PC-9 (cell line): ENCODE measurements around the gene DAND5. TPM values are rescaled to one million over a fixed set of nuclear protein-coding genes. Genes with fewer than 3 reads are reported as not detected.

Experiments used
- BruUV-seq: library from RNA; stranded (reverse); fragments of 400-500 nt; replicated peaks from 2 replicates; lab custom pipeline; 2021; lab: Mats Ljungman, UMichigan
- CTCF ChIA-PET: fragments of 300-600 bp; sonication (Branson Sonifier 250); formaldehyde crosslinking; loops from one replicate; lab custom pipeline; 2022; ENCODE audit warnings: antibody characterized with exemption; lab: Charles Lee
- POLR2A ChIA-PET: fragments of 300-600 bp; sonication (Branson Sonifier 250); formaldehyde crosslinking; loops from one replicate; lab custom pipeline; 2022; ENCODE audit warnings: antibody characterized with exemption; ENCODE audit not compliant: unreplicated experiment; lab: Charles Lee
- DNase-seq, 2 experiments: peaks; one replicate each; pipeline versions ENCODE4 v3.0.0 to v3.0.0-alpha.2; 2015 to 2022; ENCODE audit warnings: mixed read lengths in 1 of 2
- H2AFZ ChIP-seq: fragments of 200-600 bp; sonication (generic); 2 replicates; pipeline ENCODE4 v1.8.1; 2017; ENCODE audit warnings: antibody characterized with exemption
- H3F3A ChIP-seq: fragments of 200-600 bp; sonication (generic); 2 replicates; pipeline ENCODE4 v1.8.1; 2017; ENCODE audit warnings: antibody characterized with exemption, mild to moderate bottlenecking, low read depth; ENCODE audit not compliant: insufficient read depth
- H3K27ac ChIP-seq: fragments of 200-600 bp; sonication (generic); 2 replicates; pipeline ENCODE4 v1.6.1; 2016; ENCODE audit warnings: mixed run types
- H3K27me3 ChIP-seq: fragments of 200-600 bp; sonication (generic); 2 replicates; pipeline ENCODE4 v1.6.1; 2016; ENCODE audit warnings: low read depth, mixed run types; ENCODE audit not compliant: insufficient read depth
- H3K36me3 ChIP-seq: fragments of 200-600 bp; sonication (generic); 2 replicates; pipeline ENCODE4 v1.6.1; 2016; ENCODE audit warnings: low read depth, mixed run types
- H3K4me1 ChIP-seq: fragments of 200-600 bp; sonication (generic); replicated peaks from 2 replicates; pipeline ENCODE4 v1.6.1; 2016; ENCODE audit warnings: mixed run types; ENCODE audit not compliant: insufficient read depth
- H3K4me2 ChIP-seq: fragments of 200-600 bp; sonication (generic); 2 replicates; pipeline ENCODE4 v1.6.1; 2017; ENCODE audit warnings: mixed run types
- H3K4me3 ChIP-seq: fragments of 200-600 bp; sonication (generic); 2 replicates; pipeline ENCODE4 v1.6.1; 2016; ENCODE audit warnings: mixed run types
- H3K79me2 ChIP-seq: fragments of 200-600 bp; sonication (generic); 2 replicates; pipeline ENCODE4 v1.6.1; 2017; ENCODE audit warnings: low read depth, mixed run types
- H3K9me2 ChIP-seq: fragments of 200-600 bp; sonication (generic); 2 replicates; pipeline ENCODE4 v1.8.1; 2017; ENCODE audit warnings: mild to moderate bottlenecking; ENCODE audit not compliant: insufficient read depth
- H3K9me3 ChIP-seq: fragments of 200-600 bp; sonication (generic); 2 replicates; pipeline ENCODE4 v1.8.1; 2016; ENCODE audit warnings: low read depth; ENCODE audit not compliant: insufficient read depth
- H4K20me1 ChIP-seq: fragments of 200-600 bp; sonication (generic); 2 replicates; pipeline ENCODE4 v1.8.1; 2017; ENCODE audit not compliant: insufficient read depth
- EZH2 ChIP-seq: fragments of 200-600 bp; sonication (generic); IDR thresholded peaks from 2 replicates; pipeline ENCODE4 v1.8.0; 2017; ENCODE audit warnings: antibody characterized with exemption, low read depth
- intact Hi-C: fragments of 100-400 bp; cut with micrococcal nuclease; formaldehyde crosslinking; loops from one replicate; pipeline ENCODE4 v1.10.0; 2022; ENCODE audit not compliant: unreplicated experiment
- total RNA-seq: library from RNA; stranded (reverse); gene quantifications from 2 replicates; pipeline ENCODE4 v1.2.3, GENCODE V29; 2021
- TF ChIP-seq, protein P1 (sequence below): fragments of 200-600 bp; sonication (generic); conservative IDR thresholded peaks from 2 replicates; pipeline ENCODE4 v1.6.1; 2017; ENCODE audit warnings: mixed run types, antibody characterized with exemption, mild to moderate bottlenecking, moderate library complexity

Gene DAND5
- total RNA-seq, 1 experiment from 2014 or later: 0.20 TPM

DNA sequence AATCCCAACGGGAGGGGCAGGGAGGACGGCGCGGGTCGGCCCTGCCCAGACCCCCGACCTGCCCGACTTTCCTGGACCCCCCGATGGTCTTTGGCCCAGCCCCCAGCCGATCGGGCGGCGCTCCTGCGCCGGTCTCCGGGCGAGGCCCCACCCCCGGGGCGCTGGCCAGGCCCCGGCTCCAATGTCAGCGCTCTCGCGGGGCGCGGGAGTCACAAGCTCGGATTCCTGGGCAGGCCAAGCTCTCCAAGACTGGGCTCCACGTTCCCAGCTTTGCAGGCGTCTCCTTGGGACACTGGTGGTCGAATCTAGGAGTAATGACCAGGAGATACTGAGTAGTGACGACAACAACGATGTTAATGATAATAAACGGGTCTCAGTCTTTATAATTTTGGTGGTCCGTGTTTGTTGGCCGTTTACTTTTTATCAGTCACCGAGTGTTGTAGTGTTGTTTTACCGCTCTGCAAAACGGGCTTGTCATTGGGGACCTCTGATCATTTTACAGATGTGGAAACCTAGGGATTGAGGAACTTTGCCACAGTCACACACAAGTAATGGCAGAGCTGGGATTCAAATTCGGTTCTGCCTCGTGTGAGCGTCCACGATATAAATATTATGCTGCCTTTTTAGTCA, 23.2 kb upstream of the DAND5 start:
- H2AFZ ChIP-seq: no peak overlapping the region; the same call in 1 of the 2 replicates
- H3K79me2 ChIP-seq: peaks cover 39% of the 10 kb centered on the region
- peak overlapping the region; percentile 77 for H3K4me3 ChIP-seq
- H3K36me3 ChIP-seq: peaks cover 43% of the 10 kb centered on the region
- peaks cover 29% of the 10 kb centered on the region for H4K20me1 ChIP-seq
- no TSS peak for BruUV-seq
- intact Hi-C loops: no loop called here
- H3K27me3 ChIP-seq: no peaks in the 10 kb centered on the region
- peak overlapping the region; percentile 97 for H3K4me2 ChIP-seq
- peak overlapping the region; percentile 89 for H3K27ac ChIP-seq
- ChIA-PET POLR2A (interaction anchor here (0.6 to 0.7 kb wide), 9 partner anchors 8 to 1625 kb away, joined by 3 to 19 read pairs (median 4); partner anchors contain the start of genes CALR, NDUFB7 and SYCE2), CTCF (interaction anchor here (0.6 to 1.0 kb wide), 3 partner anchors 19 to 61 kb away, joined by 3 to 4 read pairs (median 4); no protein-coding TSS in a partner anchor)
- peaks cover 92% of the 10 kb centered on the region for H3F3A ChIP-seq
- TF ChIP-seq, protein P1, sequence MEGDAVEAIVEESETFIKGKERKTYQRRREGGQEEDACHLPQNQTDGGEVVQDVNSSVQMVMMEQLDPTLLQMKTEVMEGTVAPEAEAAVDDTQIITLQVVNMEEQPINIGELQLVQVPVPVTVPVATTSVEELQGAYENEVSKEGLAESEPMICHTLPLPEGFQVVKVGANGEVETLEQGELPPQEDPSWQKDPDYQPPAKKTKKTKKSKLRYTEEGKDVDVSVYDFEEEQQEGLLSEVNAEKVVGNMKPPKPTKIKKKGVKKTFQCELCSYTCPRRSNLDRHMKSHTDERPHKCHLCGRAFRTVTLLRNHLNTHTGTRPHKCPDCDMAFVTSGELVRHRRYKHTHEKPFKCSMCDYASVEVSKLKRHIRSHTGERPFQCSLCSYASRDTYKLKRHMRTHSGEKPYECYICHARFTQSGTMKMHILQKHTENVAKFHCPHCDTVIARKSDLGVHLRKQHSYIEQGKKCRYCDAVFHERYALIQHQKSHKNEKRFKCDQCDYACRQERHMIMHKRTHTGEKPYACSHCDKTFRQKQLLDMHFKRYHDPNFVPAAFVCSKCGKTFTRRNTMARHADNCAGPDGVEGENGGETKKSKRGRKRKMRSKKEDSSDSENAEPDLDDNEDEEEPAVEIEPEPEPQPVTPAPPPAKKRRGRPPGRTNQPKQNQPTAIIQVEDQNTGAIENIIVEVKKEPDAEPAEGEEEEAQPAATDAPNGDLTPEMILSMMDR: no peak
- TF ChIP-seq EZH2: no peak
- H3K9me3 ChIP-seq: no peaks in the 10 kb centered on the region
- peaks cover 23% of the 10 kb centered on the region for H3K4me1 ChIP-seq
- peak; percentile 70 to 73 for DNase-seq
- no peaks in the 10 kb centered on the region for H3K9me2 ChIP-seq

DNA sequence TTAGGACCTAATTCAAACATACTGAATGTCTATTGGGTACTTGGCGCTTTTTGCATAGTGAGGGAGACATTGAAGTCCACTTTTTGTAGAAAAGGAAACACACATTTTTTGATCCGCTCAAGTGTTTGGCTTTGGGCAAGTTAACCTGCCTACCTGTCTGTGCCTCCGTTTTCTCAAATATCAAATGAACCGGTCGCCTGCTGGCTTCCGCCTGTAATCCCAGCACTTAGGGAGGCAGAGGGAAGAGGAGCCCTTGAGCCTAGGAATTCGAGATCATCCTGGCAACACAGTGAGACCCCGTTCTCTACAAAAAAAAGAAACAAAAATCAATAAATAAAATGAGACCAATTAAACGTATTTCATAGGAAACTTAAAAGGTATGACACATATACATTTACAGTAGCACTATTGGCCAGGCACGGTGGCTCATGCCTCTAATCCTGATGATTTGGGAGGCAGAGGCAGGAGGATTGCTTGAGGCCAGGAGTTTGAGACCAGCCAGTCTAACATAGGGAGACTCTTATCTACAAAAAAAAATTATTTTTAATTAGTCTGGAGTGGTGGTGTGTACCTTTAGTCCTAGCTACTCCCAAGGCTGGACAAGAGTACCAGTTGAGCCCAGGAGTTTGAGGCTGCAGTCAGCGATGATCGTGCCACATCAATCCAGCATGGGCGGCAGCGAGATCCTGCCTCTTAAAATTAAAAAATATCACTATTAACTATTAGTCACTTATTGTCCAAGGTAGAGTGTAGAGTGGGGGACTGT, 22.5 kb upstream of the DAND5 start:
- no peaks in the 10 kb centered on the region for H3K9me3 ChIP-seq

More for the DNA sequence above, 22.5 kb upstream of the DAND5 start:
- H4K20me1 ChIP-seq: peaks cover 36% of the 10 kb centered on the region
- H3K9me2 ChIP-seq: no peaks in the 10 kb centered on the region
- DNase-seq: no peak
- POLR2A ChIA-PET: interaction anchor here (0.6 to 0.7 kb wide), 7 partner anchors 8 to 1625 kb away, joined by 3 to 19 read pairs (median 5); partner anchors contain the start of genes NDUFB7 and SYCE2
- H3F3A ChIP-seq: peaks cover 92% of the 10 kb centered on the region
- BruUV-seq: TSS peak; percentile 35
- no peaks in the 10 kb centered on the region for H3K27me3 ChIP-seq
- H3K27ac ChIP-seq: peak overlapping the region; percentile 89
- CTCF ChIA-PET: interaction anchor here (0.9 to 1.0 kb wide), 2 partner anchors 19 kb away, joined by 4 read pairs; no protein-coding TSS in a partner anchor
- H3K4me3 ChIP-seq: peak overlapping the region; percentile 77
- intact Hi-C loops: no loop called here
- H2AFZ ChIP-seq: no peak overlapping the region
- H3K36me3 ChIP-seq: peaks cover 37% of the 10 kb centered on the region
- peaks cover 23% of the 10 kb centered on the region for H3K4me1 ChIP-seq
- peaks cover 32% of the 10 kb centered on the region for H3K79me2 ChIP-seq
- TF ChIP-seq EZH2: no peak
- TF ChIP-seq, protein P1: no peak
- H3K4me2 ChIP-seq: peak overlapping the region; percentile 97
